Neural cell (in vitro differentiated cells): Measurements from ENCODE around the gene HCAR1. TPM values are rescaled to one million over a fixed set of nuclear protein-coding genes. Genes with fewer than 3 reads are reported as not detected.
"Not testable (repeated sequence)": the region's sequence is repeated elsewhere in the genome, so short reads cannot be mapped to it uniquely, and the experiment has no call there.

Experiments
- H2AFZ ChIP-seq: fragments of 200-600, 300-800 bp; sonication (generic), shearing (Covaris generic); 2 replicates; pipeline ENCODE4 v1.6.0; 2014; ENCODE audit warnings: low read depth, mild to moderate bottlenecking, antibody characterized with exemption, low read length, moderate library complexity
- H3F3A ChIP-seq: fragments of 200-600 bp; shearing (Covaris generic); 2 replicates; pipeline ENCODE4 v1.6.1; 2016; ENCODE audit warnings: mild to moderate bottlenecking, moderate library complexity, mixed read lengths, antibody characterized with exemption, low read length; ENCODE audit not compliant: insufficient read depth, poor library complexity, severe bottlenecking
- H3K27ac ChIP-seq: fragments of 200-600, 300-800 bp; sonication (generic), shearing (Covaris generic); 2 replicates; pipeline ENCODE4 v1.5.1; 2014; ENCODE audit warnings: mild to moderate bottlenecking, low read length, moderate library complexity
- H3K27me3 ChIP-seq: fragments of 300-800, 200-600 bp; sonication (generic), shearing (Covaris generic); 2 replicates; pipeline ENCODE4 v1.6.0; 2014; ENCODE audit warnings: mild to moderate bottlenecking, low read depth, low read length, moderate library complexity; ENCODE audit not compliant: insufficient read depth
- H3K36me3 ChIP-seq: fragments of 300-800, 200-600 bp; sonication (generic), shearing (Covaris generic); 2 replicates; pipeline ENCODE4 v1.5.1; 2014; ENCODE audit warnings: mild to moderate bottlenecking, antibody characterized with exemption, low read length, moderate library complexity; ENCODE audit not compliant: insufficient read depth
- H3K4me2 ChIP-seq: fragments of 300-800, 200-600 bp; sonication (generic), shearing (Covaris generic); 2 replicates; pipeline ENCODE4 v1.6.0; 2014; ENCODE audit warnings: mild to moderate bottlenecking, low read length
- H3K4me3 ChIP-seq: fragments of 300-800, 200-600 bp; sonication (generic), shearing (Covaris generic); 2 replicates; pipeline ENCODE4 v1.5.1; 2014; ENCODE audit warnings: mild to moderate bottlenecking, low read length, moderate library complexity
- H3K79me2 ChIP-seq: fragments of 200-600 bp; shearing (Covaris generic); replicated peaks from 2 replicates; pipeline ENCODE4 v1.6.0; 2014; ENCODE audit warnings: mild to moderate bottlenecking, low read length, moderate library complexity; ENCODE audit not compliant: insufficient read depth
- H3K9ac ChIP-seq: fragments of 300-800, 200-600 bp; sonication (generic), shearing (Covaris generic); 2 replicates; pipeline ENCODE4 v1.6.1; 2016; ENCODE audit warnings: mild to moderate bottlenecking, low read length, mixed read lengths
- H3K9me2 ChIP-seq: fragments of 200-600 bp; shearing (Covaris generic); 2 replicates; pipeline ENCODE4 v1.6.1; 2016; ENCODE audit warnings: mild to moderate bottlenecking, low read length, mixed read lengths; ENCODE audit not compliant: insufficient read depth
- H3K9me3 ChIP-seq: fragments of 200-600, 300-800 bp; sonication (generic), shearing (Covaris generic); 2 replicates; pipeline ENCODE4 v1.6.1; 2016; ENCODE audit warnings: mild to moderate bottlenecking, mixed run types, low read length, moderate library complexity, mixed read lengths
- H4K20me1 ChIP-seq: fragments of 200-600 bp; shearing (Covaris generic); 2 replicates; pipeline ENCODE4 v1.6.1; 2016; ENCODE audit warnings: mild to moderate bottlenecking, mixed run types; ENCODE audit not compliant: insufficient read depth
- polyA plus RNA-seq: library from polyadenylated mRNA; depleted of rRNA; stranded (reverse); fragments of >200 nt; gene quantifications from 2 replicates; pipeline ENCODE4 v1.2.3, GENCODE V29; 2014

The HCAR1 gene
- polyA plus RNA-seq, 1 donor from 2014 or later, result not detected

DNA sequence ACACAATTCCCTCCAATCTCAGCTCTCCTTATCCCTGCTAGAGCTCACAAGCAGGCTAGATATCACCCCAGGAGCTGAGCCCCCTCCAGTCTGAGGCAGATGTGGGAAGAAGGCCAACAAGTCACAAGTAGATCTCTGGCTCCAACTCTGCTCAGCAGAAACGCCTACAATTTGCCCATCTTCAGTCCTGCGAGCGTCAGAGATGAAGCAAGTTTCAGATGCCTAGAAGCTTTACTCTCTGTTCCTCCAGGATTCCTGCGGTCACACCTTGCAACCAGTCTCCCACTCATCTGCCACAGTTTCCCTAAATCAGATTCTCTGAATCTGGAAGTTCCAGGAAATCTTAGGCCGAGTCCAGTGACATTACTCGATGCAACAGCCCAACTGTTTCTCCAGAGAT is 15.4 kb downstream of the HCAR1 start:
- not testable (repeated sequence) for H3K36me3 ChIP-seq, H4K20me1 ChIP-seq, H3K4me3 ChIP-seq, H3K9me3 ChIP-seq, H3K9ac ChIP-seq, H3F3A ChIP-seq, H3K79me2 ChIP-seq, H3K9me2 ChIP-seq, H3K27ac ChIP-seq, H2AFZ ChIP-seq, H3K4me2 ChIP-seq, H3K27me3 ChIP-seq

- not testable (repeated sequence) for H3K9ac ChIP-seq, H3K4me2 ChIP-seq, H3F3A ChIP-seq, H2AFZ ChIP-seq, H3K4me3 ChIP-seq, H3K27ac ChIP-seq, H3K9me3 ChIP-seq, H3K79me2 ChIP-seq, H4K20me1 ChIP-seq, H3K9me2 ChIP-seq, H3K27me3 ChIP-seq, H3K36me3 ChIP-seq
Measured at GRCh38 chr12:122713491-122714188, 17.0 kb downstream of the HCAR1 start.

- not testable (repeated sequence) for H3K36me3 ChIP-seq, H2AFZ ChIP-seq, H4K20me1 ChIP-seq, H3K27ac ChIP-seq, H3F3A ChIP-seq, H3K4me2 ChIP-seq, H3K9me2 ChIP-seq, H3K4me3 ChIP-seq, H3K27me3 ChIP-seq, H3K79me2 ChIP-seq, H3K9ac ChIP-seq, H3K9me3 ChIP-seq
Measured at GRCh38 chr12:122711266-122711665, 19.4 kb downstream of the HCAR1 start.

GRCh38 chr12:122710341-122710740 is 20.3 kb downstream of the HCAR1 start:
- not testable (repeated sequence) for H3K27ac ChIP-seq, H3K9me2 ChIP-seq, H3K4me3 ChIP-seq, H3K27me3 ChIP-seq, H3K9ac ChIP-seq, H4K20me1 ChIP-seq, H2AFZ ChIP-seq, H3K36me3 ChIP-seq, H3F3A ChIP-seq, H3K9me3 ChIP-seq, H3K79me2 ChIP-seq, H3K4me2 ChIP-seq

- not testable (repeated sequence) for H3K79me2 ChIP-seq, H3K36me3 ChIP-seq, H3K9ac ChIP-seq, H2AFZ ChIP-seq, H4K20me1 ChIP-seq, H3K4me3 ChIP-seq, H3K4me2 ChIP-seq, H3K27me3 ChIP-seq, H3F3A ChIP-seq, H3K27ac ChIP-seq, H3K9me2 ChIP-seq, H3K9me3 ChIP-seq
Measured at GRCh38 chr12:122709287-122709686, 21.4 kb downstream of the HCAR1 start.

GRCh38 chr12:122703841-122704240 is 26.8 kb downstream of the HCAR1 start:
- not testable (repeated sequence) for H3K4me2 ChIP-seq, H3K9ac ChIP-seq, H3K9me2 ChIP-seq, H2AFZ ChIP-seq, H3K4me3 ChIP-seq, H3K27me3 ChIP-seq, H3K36me3 ChIP-seq, H3K9me3 ChIP-seq, H4K20me1 ChIP-seq, H3K79me2 ChIP-seq, H3F3A ChIP-seq, H3K27ac ChIP-seq

GRCh38 chr12:122702890-122703611 is 27.6 kb downstream of the HCAR1 start, which contains the start of gene HCAR2:
HCAR2 (minus strand) TSS chr12:122703357; CDS start chr12:122703283, 74 bp downstream.
- not testable (repeated sequence) for H3F3A ChIP-seq, H3K36me3 ChIP-seq, H3K27ac ChIP-seq, H3K4me3 ChIP-seq, H2AFZ ChIP-seq, H3K4me2 ChIP-seq, H3K9me2 ChIP-seq, H3K9ac ChIP-seq, H3K79me2 ChIP-seq, H3K27me3 ChIP-seq, H3K9me3 ChIP-seq, H4K20me1 ChIP-seq

- H3K79me2 ChIP-seq, H3K4me2 ChIP-seq, H3K9ac ChIP-seq, H3K9me2 ChIP-seq, H3F3A ChIP-seq, H3K9me3 ChIP-seq, H3K27me3 ChIP-seq, H3K36me3 ChIP-seq, H4K20me1 ChIP-seq, H3K4me3 ChIP-seq, H3K27ac ChIP-seq, H2AFZ ChIP-seq: not testable (repeated sequence)
Measured at GRCh38 chr12:122701481-122701880, 29.2 kb downstream of the HCAR1 start.
